ENCODE measurements around the gene P4HA2.

P4HA2 gene

DNA sequence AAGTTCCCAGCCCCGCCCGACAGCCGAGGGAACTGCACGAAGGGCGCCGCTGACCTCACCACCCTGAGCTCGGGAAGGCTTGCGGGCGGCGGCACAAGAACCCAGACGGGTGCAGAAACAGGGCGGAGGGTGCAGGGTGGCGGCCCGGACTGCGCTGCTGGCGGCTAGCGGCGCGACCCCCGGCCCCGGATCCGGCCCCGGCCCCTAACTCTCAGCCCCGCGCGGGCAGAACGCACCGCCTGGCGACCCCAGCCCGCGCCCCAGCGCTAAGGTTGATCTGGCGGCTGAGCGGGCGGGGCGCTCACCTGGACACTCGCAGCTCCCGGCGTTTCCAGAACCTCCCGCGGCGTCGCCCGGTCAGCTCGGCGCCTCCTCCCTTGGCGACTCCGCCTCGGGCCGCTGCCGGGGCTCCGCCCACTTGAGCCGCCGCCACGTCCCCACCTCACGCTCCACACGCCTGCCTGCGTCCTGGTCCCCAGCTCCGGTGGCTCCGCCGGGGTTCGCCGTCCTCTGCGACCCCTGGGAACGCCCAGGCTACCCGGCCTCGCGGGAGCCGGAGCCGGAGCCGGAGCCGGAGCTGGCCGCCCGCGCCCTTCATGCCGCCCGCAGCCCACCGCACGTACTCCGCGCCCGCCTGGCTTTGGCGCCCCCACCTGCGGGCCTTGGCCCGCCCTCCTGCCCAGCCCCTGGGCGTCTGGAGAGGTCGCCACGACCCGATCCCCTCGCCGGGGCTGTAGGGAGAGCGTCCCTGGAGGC, at the start of gene P4HA2:
Gene P4HA2, minus strand, starts transcription at position 369 of the 756 bp plus-strand sequence. CDS start 9,227 bp downstream, outside the sequence.
- peak; percentile 72 for DNase-seq

DNA sequence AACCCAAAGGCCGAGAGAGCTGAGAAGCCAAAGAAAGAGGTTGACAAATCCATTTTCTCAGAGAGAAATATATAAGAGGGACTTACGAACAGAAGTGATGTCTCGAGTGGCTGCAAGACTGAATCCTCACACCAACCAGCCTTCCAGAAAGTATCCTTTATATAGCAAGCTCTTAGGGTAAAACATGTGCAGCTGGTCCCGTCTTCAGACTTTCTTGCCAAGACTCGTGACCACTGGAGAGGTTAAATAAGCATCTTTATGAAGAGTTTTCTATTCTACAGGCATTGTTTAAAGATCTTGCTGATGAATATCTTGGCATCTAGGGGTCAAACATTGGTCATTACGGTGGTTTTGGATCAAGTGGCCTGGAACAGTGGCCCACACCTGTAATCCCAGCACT, 49.6 kb upstream of the P4HA2 start:
- DNase-seq, result no peak

DNA sequence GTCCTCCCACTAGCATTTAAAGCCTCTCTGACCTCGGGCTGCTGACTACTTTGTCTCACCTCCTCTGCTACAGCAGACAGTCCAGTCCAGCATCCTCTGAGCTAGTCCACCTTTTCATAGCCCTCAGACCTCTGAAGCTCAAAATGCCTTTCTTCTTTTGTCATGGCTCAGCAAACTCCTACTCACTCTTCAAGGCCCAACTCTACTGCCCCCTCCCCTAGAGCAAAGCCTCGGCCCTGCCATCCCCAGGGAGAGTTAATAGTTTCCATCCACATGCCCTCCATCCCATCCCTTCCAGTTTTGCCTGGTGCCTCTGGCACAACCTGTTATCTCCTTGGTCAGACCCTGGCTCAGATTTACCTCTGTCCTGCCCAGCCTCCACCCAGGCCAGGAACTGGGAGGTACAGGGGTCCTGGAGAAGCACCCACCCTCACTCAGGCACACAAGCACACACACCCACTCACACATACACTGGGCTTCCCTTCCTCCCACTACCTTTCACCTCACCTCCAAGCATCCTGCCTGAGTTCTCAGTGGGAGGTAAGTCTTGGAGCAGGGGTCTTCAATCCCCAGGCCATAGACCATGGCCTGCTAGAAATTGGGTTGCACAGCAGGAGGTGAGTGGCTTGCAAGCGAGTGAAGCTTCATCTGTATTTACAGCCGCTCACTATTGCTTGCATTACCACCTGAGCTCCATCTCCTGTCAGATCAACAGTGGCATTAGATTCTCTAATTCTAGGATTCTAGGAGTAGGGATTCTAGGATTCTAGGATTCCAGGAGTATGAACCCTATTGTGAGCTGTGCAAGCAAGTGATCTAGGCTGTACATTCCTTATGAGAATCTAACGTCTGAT, 47.9 kb upstream of the P4HA2 start:
- DNase-seq, result no peak

DNA sequence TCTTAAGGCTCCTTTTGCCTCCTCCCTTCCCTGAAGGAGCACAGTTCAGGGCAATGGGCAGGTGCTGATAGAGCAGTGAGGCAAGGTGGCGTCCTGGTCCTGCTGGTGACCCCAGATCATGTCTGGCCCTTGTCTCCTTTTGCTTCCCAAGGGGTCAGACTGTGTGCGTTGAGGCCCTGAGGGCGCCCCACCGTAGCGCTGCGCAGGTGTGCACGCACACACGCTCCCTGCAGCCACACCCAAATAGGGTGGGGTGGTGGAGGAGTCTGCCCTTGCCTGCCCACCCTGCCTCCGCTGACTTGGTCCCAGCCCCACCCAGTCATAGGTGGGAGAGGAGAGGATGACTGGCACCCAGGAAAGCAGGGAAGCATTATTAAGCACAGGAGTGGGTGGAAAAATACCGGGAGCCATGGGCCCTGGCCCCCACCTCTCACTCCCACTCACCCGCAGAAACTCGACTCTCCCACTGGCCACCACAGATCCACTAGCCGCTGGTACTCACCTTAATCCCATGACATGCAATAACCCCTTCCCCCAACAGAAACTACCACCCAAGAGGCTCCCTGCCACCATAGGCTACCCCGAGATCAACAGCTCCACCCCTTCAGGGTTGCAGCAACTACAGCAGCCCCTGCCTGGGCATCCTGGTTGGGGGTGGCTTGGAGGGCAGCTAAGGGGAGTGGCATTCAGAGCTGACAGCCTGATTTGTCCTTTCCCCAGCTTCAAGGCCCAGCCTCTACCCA, 46.6 kb upstream of the P4HA2 start:
- no peak for DNase-seq

DNA sequence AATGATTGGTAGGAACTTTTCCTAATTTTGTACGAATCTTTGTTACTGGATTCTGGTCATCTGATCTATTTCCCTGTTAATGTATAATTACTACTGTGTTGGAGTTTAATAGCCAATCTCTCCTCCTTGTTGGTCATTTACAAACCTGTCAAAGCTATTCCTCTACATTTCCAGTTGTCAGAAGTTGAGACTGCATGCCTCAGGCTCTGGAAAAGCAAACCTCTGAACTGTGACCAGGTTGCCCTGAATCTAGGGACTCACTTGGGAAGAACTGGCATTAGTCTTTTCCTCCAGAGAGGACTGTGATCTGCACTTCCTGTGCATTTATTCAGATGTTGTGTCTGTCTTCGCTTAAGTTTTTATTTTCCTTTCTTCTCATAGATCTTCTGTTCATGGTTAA, 46.0 kb upstream of the P4HA2 start:
- DNase-seq, result no peak

DNA sequence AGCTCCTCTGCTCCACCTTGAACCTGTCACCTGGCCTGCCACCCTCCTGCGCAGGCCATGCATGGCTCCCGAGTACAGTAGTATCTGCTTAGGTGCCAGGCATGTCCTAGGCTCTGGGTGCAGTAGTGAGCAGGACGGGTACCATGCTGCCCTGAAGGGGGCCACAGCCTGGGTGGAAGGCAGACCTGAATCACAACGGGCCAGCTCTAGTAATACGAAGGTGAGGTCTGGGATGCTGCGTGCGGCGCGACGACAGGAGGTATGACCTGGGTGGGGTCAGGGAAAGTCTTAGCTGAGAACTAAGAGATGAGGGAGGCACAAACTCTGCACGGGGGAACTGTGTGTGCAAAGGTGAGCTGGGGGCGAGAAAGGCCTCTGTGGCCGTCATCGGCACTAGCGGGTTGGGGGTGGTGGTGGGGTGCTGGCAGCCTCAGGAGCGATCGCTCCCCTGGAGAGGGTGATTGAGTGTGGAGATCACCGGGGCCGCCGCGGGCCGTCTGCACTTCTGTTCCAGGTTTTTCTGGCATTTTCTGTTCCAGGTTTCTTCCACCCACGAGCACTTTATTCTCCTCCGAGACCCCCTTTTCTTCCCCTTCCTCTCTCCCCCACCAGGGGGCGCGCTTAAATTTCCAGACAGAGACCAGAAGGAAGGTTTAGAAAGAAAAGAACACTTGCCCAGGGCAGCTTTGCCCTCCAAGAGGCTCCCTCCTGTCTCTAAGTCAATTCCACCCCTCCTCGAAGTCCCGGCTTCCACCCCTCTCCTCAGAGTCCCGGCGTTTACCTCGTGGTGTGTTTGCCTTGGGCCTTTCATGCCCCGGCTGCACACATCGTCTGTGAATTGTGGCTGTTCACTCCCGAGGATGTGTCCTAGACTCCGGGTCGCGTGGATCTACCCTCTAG, 44.9 kb upstream of the P4HA2 start:
- peak; percentile 27 for DNase-seq

DNA sequence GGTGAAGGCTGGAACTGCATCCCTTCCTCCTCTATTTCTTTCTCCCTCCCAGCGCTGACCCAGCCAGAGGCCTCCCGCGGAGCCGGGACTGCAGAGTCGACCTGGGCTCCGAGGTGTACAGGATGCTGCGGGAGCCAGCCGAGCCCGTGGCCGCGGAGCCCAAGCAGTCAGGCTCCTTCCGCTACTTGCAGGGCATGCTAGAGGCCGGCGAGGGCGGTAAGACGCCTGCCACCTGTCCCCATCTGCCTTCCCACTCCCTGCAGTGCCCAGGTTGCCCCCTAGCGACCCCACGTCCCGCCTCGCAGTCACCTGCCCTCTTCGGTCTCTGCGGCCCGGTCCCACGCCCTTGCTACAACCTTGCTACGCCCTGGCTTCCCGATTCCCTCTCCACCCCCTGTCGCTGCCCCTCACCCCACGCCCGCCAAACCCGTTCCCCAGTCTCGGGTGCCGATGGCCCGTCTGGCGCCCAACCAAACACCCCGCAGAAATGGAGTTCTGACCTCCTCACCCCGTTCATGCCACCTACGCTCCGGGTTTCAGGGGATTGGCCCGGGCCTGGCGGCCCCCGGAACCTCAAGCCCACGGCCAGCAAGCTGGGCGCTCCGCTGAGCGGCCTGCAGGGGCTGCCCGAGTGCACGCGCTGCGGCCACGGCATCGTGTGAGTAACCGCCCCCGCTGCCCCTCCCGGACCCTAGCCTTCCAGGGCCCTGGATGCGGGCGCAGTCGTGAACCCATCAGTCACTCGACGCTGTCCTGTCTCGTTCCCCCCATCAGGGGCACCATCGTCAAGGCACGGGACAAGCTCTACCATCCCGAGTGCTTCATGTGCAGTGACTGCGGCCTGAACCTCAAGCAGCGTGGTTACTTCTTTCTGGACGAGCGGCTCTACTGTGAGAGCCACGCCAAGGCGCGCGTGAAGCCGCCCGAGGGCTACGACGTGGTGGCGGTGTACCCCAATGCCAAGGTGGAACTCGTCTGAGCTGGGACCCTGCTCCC, 43.9 kb upstream of the P4HA2 start:
- DNase-seq, result no peak

DNA sequence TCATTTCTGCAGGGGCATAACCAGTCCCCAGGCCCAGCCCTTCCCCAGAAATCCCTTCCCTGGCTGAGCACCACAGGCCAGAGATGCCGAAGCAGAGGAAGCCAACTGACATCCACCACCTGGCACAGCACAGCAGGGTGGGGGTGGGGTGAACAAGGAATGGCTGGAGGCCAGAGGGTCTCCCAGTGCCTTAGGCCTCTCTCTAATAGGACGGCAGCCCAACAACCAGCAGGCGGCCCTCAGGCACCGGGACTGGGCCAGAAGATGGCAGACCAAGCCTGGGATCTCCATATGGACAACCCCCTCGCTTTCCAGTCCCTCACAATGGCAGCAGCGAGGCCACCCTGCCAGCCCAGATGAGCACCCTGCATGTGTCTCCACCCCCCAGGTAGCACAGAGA, 43.1 kb upstream of the P4HA2 start:
- no peak for DNase-seq

DNA sequence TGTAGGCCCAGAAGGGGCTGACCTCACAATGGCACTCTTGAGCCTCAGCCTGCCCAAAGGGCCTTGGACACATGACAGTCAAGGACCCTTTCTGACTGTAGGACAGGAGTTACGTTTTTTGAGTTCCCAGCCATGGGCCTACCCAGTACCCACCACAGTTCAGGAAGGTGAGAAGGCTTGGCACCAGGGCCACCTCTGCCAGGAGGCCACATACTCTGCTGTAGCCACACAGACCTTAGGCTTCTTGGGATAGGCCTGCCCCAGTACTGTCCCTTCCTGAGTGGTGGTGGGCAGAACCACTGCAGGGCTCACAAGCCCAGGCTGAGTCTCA, 42.6 kb upstream of the P4HA2 start:
- DNase-seq, result no peak

DNA sequence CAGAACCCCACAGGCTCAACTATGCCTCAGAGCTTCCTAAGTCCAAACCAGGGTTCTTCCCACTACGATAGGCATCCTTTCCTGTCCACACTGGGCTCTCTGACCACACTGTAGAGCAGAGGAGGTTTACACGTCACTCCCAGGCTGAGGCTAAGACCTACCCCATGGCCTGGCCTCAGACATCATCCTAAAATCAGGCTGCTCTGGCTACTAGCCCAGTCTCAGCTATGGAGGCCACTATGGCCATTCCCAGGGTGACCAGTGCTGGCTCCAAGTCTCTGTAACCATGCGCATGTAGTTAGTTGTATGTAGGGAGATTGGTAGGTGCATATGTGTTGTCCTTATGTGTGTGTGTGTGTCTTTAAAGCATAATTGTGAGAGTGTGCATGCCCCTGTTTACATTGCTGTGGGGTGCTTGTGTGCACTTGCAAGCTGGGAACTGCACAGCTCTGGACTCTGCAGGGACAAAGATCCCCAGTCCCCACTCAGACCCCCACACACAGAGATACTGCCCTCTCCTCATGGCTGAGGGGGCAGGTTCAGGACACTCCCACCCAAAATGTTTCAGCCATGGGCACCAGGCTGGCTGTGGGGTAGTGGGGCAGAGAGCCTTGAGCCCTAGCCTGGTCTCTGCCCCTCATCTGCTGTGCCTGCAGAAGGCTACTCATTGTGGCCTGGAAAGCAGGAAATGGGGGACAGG, 42.1 kb upstream of the P4HA2 start:
- DNase-seq, result no peak

DNA sequence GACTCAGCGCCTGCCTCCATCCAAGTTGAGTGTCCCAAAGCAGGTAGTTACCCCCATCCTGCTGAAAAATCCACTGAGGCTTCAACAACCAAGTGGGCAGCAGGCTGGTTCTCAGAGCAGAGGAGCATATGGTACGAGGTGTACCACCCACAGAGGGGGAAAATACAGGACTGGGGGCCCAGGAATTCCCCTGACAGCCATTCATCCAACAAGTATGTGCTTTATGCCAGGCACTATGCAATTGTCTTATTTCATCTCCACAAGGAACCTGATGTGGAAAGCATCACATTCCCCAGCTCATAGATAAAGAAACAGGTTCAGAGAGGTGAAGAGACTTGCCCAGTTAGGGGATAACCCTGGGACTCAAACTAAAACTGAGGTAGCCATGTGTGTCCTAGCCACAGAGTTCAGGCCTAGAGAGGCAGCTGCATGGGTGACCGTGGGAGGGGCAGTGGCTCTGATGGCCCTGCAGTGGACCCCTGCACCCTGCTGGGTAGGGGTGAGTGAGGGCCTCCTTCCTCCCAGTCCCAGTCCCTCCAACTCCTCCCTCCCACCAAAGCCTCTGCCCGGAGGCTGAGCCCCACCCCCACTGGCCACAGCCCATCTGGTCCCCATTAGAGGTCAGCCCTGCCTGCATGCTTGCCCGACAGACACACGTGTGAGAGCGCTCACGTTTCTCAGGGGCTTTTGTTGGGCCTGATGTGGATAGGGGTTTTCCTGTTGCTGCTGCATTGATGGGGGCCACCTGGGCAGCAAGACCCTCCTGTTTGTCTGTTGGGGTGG, 41.3 kb upstream of the P4HA2 start:
- DNase-seq, result no peak

DNA sequence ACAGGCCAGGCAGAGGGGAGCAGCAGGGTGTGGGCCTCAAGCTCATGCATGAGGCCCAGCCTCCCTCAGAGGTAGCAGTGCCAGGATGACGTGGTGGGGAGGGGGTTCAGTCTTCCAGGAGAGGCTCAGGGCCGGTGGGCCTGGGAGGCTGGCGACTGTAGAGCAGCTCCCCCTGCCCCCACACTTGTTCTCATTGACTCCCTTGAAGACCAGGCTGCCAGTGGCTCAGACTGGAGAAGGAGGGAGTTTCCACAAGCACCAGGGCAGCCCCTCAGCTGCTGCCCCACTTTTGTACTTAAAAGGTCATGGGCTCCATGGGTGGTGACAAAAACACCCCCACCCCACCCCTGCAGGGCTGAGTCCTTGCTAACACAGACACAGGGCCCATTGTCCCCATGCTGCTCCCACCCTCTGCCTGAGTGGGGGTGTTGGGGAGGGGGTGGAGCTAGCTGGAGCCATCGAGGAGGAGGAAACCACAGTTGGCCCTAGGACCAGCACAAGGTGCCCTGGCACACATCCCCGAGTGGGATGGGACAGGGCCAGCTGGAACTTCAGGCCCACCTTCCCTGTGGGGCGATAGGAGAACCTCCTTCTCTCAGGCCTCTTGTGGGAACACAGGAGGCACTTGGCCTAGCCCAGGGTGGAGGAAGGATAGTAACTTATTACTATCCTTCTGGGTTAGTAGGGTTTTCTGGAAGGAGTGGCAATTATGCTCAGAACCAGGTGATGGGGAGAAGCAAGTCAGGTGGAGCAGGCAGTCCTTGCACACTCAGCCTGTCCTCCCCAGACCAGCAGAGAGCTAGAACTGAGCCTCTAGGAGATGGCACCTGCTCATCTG, 40.5 kb upstream of the P4HA2 start:
- DNase-seq, result no peak

DNA sequence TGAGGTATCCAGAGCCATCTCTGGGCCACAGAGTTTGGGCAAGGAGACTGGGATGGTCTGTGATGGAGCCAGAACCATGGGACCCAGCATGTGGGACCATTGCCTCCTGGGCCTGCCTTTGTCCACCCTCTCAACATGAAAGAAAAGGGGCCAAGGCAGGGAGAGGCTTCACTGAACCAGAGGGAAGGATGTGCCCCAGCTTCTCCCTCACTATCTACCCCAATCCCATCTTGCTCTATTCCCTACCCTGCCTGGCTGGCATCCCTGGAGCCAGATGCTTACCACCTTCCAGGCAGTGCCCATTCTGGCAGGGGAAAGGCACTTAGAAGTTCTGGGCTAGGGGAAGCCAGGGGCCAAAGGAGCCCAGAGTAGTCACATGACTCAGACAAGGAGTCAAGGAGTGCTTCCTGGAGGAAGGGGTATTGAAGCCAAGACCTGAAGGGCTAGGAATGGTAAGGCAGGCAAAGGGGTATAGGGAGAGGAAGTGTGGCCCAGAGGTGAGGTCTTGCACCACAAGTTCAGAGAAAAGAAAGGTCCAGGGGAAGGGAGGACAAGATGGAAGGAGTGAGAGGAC, 39.6 kb upstream of the P4HA2 start:
- no peak for DNase-seq

DNA sequence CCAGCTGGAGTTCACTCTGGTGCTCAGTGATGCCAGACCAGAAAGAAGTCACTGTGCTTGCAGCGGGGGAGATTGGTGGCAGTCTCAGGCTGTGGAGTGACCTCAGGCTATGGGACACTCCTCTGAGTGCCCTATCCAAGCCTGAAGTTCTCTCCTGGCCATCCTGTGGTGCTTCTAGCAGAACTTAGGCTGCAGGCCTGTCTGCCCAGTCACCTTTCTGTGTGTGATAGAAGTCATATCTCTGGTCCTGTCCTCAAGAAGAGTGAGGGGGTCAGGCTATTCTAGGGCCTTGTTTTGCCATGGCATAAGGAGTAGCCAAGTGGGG, 39.1 kb upstream of the P4HA2 start:
- DNase-seq, result no peak

DNA sequence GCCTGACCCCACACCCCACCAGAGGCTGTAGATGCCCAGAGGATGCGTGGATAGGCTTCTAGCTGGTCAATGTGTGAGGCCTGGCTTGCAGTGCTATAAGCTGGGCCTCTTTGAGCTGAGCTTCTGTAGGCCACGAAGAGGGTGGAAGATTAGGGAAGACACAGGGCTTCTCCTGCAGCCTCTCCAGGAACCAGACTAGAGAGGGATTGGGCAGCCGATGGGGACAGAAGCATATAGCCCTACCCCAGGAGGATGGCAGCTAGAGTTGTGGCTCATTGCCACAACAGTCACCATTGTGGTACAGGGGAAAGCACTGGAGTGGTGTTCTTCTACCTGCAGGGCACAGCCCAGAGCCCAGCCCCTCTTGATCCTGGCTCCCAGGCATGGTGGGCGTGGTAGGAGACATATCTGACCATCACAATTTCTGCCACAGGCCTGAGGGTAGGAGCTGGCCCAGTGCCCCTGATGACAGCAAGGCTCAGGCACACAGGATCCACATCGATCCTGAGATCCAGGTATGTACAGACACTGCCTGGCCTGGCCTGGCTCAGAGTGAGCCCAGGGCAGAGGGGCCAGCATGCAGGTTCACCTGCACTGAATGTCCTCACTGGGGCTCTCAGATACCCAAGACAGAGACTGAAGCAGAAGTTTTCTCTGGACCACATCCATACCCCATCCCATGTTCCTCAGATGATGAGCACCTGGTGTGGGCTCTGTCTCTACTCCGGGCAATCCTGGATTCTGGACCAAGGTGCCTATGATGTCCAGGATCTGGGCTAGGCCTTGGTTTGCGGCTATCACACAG, 38.6 kb upstream of the P4HA2 start:
- DNase-seq, result no peak

DNA sequence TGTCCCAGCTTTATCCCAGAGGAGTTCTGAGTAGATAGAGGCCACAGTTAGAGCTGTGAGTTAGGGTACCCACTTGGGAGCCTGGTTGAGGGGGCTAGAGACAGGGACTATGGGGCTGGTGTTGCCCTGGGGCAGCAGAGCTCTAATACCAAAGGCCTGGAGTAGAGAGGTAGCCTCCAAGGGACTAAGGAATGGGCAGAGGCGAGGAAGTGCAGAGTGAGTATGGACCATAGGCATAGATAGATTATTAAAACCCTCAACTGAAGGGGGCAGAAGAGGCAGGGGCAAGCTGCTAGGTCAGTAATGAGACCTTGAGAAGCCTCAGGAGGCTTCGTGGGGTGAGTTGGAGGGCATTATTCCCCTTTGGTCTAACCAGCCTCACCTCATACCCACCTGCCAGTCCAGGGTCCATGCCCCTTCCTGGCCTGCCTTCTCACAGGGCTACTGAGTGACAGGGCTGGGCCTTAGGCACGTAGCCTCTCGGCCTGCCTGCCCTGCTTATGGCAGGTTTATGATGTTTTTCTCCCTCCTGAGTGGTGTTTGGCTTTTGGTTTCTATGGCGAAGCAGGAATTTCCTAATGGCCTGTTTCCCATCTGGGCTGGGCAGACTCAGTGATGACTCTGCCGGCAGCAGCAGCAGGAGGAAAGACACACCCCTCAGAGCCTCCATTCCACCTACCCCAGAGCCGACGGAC, 37.8 kb upstream of the P4HA2 start:
- peak; percentile 93 for DNase-seq

All from HCEC 1CT (cell line).